C4-2B (cell line): ENCODE results near the gene LHX2.

Experiments
- ZFX ChIP-seq: fragments of 450-650 bp; IDR thresholded peaks from 2 replicates; pipeline ENCODE4 v1.6.1; 2017
- TF ChIP-seq, protein P1 (sequence below): fragments of 450-650 bp; conservative IDR thresholded peaks from 2 replicates; pipeline ENCODE4 v1.5.1; 2017; ENCODE audit warnings: mild to moderate bottlenecking

DNA sequence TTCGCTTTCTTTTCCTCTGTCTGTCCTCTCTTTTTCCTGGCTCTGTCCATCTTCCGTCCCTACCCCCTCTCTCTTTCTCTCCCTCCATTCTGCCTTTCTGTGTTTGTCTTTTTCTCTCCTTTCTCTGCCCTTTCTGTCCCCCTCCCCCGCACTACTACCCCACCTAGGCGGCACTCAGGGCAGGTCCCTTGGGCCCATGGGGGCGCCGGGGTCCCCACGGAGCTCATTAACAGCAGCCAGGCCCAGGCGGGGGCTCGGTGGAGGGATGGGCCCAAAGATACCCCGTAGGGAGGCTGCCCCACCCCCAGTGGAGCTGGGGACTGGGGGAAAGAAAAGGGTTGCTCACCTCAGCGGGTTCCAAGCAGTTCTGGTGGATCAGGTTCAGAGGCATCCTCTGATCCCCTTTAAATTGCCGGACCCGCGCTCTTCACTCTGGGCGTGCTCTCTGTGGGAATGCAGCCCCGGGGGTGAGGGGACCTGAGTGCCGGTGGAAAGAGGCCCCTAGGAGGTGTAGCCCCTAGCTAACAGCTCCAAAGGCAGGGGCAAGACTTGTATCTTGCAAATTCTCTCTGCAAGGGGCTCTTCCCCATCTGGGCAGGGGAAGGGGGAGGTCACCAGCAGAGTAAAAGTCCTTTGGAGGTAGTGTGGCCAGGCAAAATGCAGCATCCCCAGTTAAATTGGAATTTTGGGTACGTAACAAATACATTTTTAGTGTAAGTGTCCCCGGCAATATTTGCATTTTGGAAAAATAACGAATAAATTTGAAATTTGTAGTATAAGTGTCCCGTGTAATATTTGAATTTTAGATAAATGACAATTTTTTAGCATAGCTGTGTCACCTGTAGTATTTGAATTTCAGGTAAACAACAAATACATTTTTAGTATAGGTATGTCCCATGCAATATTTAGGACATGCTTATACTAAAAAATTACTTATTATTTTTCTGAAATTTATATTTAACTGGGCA is 7.4 kb downstream of the LHX2 start:
- TF ChIP-seq, protein P1, sequence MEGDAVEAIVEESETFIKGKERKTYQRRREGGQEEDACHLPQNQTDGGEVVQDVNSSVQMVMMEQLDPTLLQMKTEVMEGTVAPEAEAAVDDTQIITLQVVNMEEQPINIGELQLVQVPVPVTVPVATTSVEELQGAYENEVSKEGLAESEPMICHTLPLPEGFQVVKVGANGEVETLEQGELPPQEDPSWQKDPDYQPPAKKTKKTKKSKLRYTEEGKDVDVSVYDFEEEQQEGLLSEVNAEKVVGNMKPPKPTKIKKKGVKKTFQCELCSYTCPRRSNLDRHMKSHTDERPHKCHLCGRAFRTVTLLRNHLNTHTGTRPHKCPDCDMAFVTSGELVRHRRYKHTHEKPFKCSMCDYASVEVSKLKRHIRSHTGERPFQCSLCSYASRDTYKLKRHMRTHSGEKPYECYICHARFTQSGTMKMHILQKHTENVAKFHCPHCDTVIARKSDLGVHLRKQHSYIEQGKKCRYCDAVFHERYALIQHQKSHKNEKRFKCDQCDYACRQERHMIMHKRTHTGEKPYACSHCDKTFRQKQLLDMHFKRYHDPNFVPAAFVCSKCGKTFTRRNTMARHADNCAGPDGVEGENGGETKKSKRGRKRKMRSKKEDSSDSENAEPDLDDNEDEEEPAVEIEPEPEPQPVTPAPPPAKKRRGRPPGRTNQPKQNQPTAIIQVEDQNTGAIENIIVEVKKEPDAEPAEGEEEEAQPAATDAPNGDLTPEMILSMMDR = no peak
- no peak for TF ChIP-seq ZFX
